GM12878 (cell line): ENCODE data around the gene FAF1. TPM values are rescaled to one million over a fixed set of nuclear protein-coding genes. Genes with fewer than 3 reads are reported as not detected.

ENCODE experiments used
- ATAC-seq: fragments of 200-7000 bp; cut with Tn5 transposase; 3 replicates; pipeline ENCODE4 v1.9.1; 2020; ENCODE audit warnings: mild to moderate bottlenecking, moderate library complexity
- BruUV-seq: library from RNA; stranded (reverse); fragments of 400-500 nt; replicated peaks from 2 replicates; lab custom pipeline; 2021; lab: Mats Ljungman, UMichigan
- CTCF ChIA-PET: fragments of 300-600 bp; sonication (Branson Sonifier 250); formaldehyde crosslinking; extraction: SDS; loops from one replicate; lab custom pipeline; 2021; ENCODE audit warnings: inconsistent platforms; lab: Yijun Ruan, JAX
- POLR2A ChIA-PET: fragments of 350-600 bp; formaldehyde crosslinking; extraction: SDS; loops from one replicate; lab custom pipeline; 2021; ENCODE audit warnings: inconsistent platforms; lab: Charles Lee
- RAD21 ChIA-PET: fragments of 300-600 bp; sonication (Branson Sonifier 250); formaldehyde crosslinking; loops from one replicate; lab custom pipeline; 2023; ENCODE audit warnings: antibody characterized with exemption; ENCODE audit not compliant: unreplicated experiment; lab: Charles Lee
- SMC1A ChIA-PET: fragments of 300-600 bp; sonication (Branson Sonifier 250); formaldehyde crosslinking; loops from one replicate; lab custom pipeline; 2023; ENCODE audit not compliant: unreplicated experiment, uncharacterized antibody; lab: Charles Lee
- DNase-seq: peaks from one replicate; pipeline ENCODE4 v3.0.0-alpha.2; 2011; ENCODE audit warnings: low read depth, low spot score
- FAIRE-seq: peaks from 3 replicates; lab custom pipeline; 2011; peaks lifted over from hg19 to GRCh38; lab: Jason Lieb, UNC
- H2AFZ ChIP-seq: 2 replicates; pipeline ENCODE4 v1.6.0; 2011; ENCODE audit warnings: low read depth, low read length, control low read depth; ENCODE audit not compliant: control insufficient read depth
- H3K27ac ChIP-seq: 2 replicates; pipeline ENCODE4 v1.5.1; 2011; ENCODE audit warnings: control low read depth; ENCODE audit not compliant: control insufficient read depth, insufficient read depth
- H3K27me3 ChIP-seq, 2 experiments: replicated peaks in 1 of 2; 2 replicates each; pipeline versions ENCODE4 v1.6.0 to v1.6.1; 2011; ENCODE audit warnings: low read length in 1 of 2; ENCODE audit not compliant: control insufficient read depth in 2 of 2, insufficient read depth in 2 of 2
- H3K36me3 ChIP-seq, 2 experiments: 2 replicates each; pipeline ENCODE4 v1.5.1; 2011; ENCODE audit warnings: low read length in 1 of 2; ENCODE audit not compliant: control insufficient read depth in 2 of 2, insufficient read depth in 2 of 2
- H3K4me1 ChIP-seq: 2 replicates; pipeline ENCODE4 v1.6.1; 2011; ENCODE audit warnings: mild to moderate bottlenecking, low read length, moderate library complexity, mixed read lengths; ENCODE audit not compliant: control insufficient read depth, insufficient read depth
- H3K4me2 ChIP-seq: 2 replicates; pipeline ENCODE4 v1.6.0; 2011; ENCODE audit warnings: control low read depth; ENCODE audit not compliant: control insufficient read depth, insufficient read depth
- H3K4me3 ChIP-seq: fragments of 200-600 bp; sonication (generic); 2 replicates; pipeline ENCODE4 v1.5.1; 2016
- H3K79me2 ChIP-seq: 2 replicates; pipeline ENCODE4 v1.6.0; 2011; ENCODE audit warnings: low read length; ENCODE audit not compliant: control insufficient read depth, insufficient read depth
- H3K9ac ChIP-seq: 2 replicates; pipeline ENCODE4 v1.8.0; 2011; ENCODE audit warnings: low read length, control low read depth, mixed read lengths; ENCODE audit not compliant: control insufficient read depth, insufficient read depth
- H3K9me3 ChIP-seq: replicated peaks from 3 replicates; pipeline ENCODE4 v1.5.1; 2011; ENCODE audit warnings: mild to moderate bottlenecking, low read length; ENCODE audit not compliant: control insufficient read depth, insufficient read depth
- H4K20me1 ChIP-seq: 2 replicates; pipeline ENCODE4 v1.6.0; 2011; ENCODE audit not compliant: control insufficient read depth, insufficient read depth
- CBFB ChIP-seq: IDR thresholded peaks from 2 replicates; pipeline ENCODE4 v1.6.1; 2016; ENCODE audit warnings: antibody characterized with exemption, low read depth
- JUND ChIP-seq: IDR thresholded peaks from 2 replicates; pipeline ENCODE4 v1.6.1; 2012; ENCODE audit warnings: low read depth, mild to moderate bottlenecking, low read length, improper control_type of control experiment, moderate library complexity
- MEF2A ChIP-seq: IDR thresholded peaks from 2 replicates; pipeline ENCODE4 v1.6.1; 2011; ENCODE audit warnings: low read depth, mild to moderate bottlenecking, low read length, moderate library complexity; ENCODE audit not compliant: insufficient read depth
- MXI1 ChIP-seq: fragments of 150-350 bp; IDR thresholded peaks from 2 replicates; pipeline ENCODE4 v1.6.1; 2011; ENCODE audit warnings: low read depth, mild to moderate bottlenecking, inconsistent platforms, low read length, improper control_type of control experiment
- NR2C1 ChIP-seq: fragments of 450-650 bp; IDR thresholded peaks from 2 replicates; pipeline ENCODE4 v1.6.1; 2017; ENCODE audit warnings: antibody characterized with exemption, mild to moderate bottlenecking, moderate library complexity
- RFX5 ChIP-seq: IDR thresholded peaks from 2 replicates; pipeline ENCODE4 v1.6.1; 2011; ENCODE audit warnings: low read depth, low read length, improper control_type of control experiment
- WRNIP1 ChIP-seq: IDR thresholded peaks from 2 replicates; pipeline ENCODE4 v1.6.1; 2011; ENCODE audit warnings: low read depth, low read length, improper control_type of control experiment, borderline replicate concordance
- WGBS: methylation state at CpG from one replicate; pipeline ENCODE4 v1.1.6; 2016; ENCODE audit warnings: low lambda C conversion rate; ENCODE audit not compliant: insufficient replicate concordance, insufficient coverage; ENCODE audit errors: missing lambda C conversion rate; 5-methylcytosine and 5-hydroxymethylcytosine counted together
- in situ Hi-C: fragments of 300-500 bp; cut with MboI; formaldehyde crosslinking; loops from 9 replicates; pipeline ENCODE4 v1.14.3; 2018; ENCODE audit warnings: mixed read lengths
- intact Hi-C: fragments of 100-400 bp; cut with micrococcal nuclease; formaldehyde crosslinking; loops from one replicate; pipeline ENCODE4 v1.14.2; 2022; ENCODE audit not compliant: unreplicated experiment
- polyA plus RNA-seq, 11 experiments: library from polyadenylated mRNA; depleted of rRNA in 4 of 11; unstranded in 6 of 11; stranded (reverse) in 5 of 11; fragments of >200 nt; fragmentation: Nextera tagmentation in 4 of 11; fragmentation: Illumina TruSeq in 1 of 11; extraction: Ambion mirVana in 4 of 11; extraction: Trizol in 1 of 11; gene quantifications; 1 replicate in 1 of 11; 2 replicates in 10 of 11; pipeline versions ENCODE4 v1.2.1 to v1.2.3, GENCODE V29; 2011 to 2016; ENCODE audit warnings: inconsistent platforms in 2 of 11, missing spikeins in 2 of 11, low read depth in 1 of 11
- total RNA-seq, 4 experiments: library from RNA; depleted of rRNA in 3 of 4; stranded (reverse); fragments of >200 nt in 3 of 4; fragmentation: Illumina TruSeq in 1 of 4; extraction: Trizol in 1 of 4; gene quantifications; 2 replicates each; pipeline versions ENCODE4 v1.2.1 to v1.2.3, GENCODE V29; 2013 to 2021
- TF ChIP-seq, protein P1 (sequence below): fragments of 450-650 bp; IDR thresholded peaks from 2 replicates; pipeline ENCODE4 v1.6.1; 2017; ENCODE audit warnings: antibody characterized with exemption, mild to moderate bottlenecking, moderate library complexity

The FAF1 gene
- total and polyA plus RNA-seq, 10 of the 15 experiments (the other 5 are each of a cell fraction or from before 2014, with no cell fraction given): 8.6 to 54.5 (median 23.7) TPM

DNA sequence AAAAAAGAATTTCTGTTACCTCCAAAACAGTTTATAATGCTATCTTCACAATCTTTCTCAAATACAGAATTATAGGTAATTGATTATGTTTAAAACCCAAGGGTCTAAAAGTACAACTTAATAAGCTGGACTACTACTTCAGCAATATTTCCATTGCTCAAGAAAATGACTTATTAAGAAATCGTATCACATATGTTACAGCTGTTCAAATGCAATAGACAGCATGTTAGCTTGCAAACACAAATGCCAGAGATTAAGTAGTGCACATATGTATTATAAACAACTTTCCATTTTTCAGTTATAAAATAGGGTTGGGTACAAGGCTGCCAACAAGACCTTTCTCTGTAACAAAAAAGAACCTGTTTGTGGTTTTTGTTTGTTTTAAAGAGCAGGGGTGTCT lies 325.8 kb downstream of the FAF1 start:
- ChIA-PET POLR2A (no interaction called here), CTCF (interaction anchor here (0.7 kb wide), 1 partner anchor 55 kb away, joined by 3 read pairs; no protein-coding TSS in a partner anchor), SMC1A (interaction anchor here (0.6 kb wide), 1 partner anchor 266 kb away, joined by 3 read pairs; no protein-coding TSS in a partner anchor), RAD21 (no interaction called here)
- Histone ChIP-seq H3K4me3 (no peak overlapping the region), H2AFZ (no peak overlapping the region), H3K79me2 (no peaks in the 10 kb centered on the region), H3K9ac (no peak overlapping the region), H4K20me1 (no peaks in the 10 kb centered on the region), H3K4me2 (no peak overlapping the region), H3K4me1 (no peaks in the 10 kb centered on the region), H3K9me3 (no peaks in the 10 kb centered on the region), H3K27ac (no peak overlapping the region), H3K27me3 (no peaks in the 10 kb centered on the region), H3K36me3 (no peaks in the 10 kb centered on the region)
- TF ChIP-seq JUND (no peak), CBFB (no peak), MEF2A (no peak), RFX5 (no peak), WRNIP1 (no peak), NR2C1 (no peak), MXI1 (no peak)
- TF ChIP-seq, protein P1, sequence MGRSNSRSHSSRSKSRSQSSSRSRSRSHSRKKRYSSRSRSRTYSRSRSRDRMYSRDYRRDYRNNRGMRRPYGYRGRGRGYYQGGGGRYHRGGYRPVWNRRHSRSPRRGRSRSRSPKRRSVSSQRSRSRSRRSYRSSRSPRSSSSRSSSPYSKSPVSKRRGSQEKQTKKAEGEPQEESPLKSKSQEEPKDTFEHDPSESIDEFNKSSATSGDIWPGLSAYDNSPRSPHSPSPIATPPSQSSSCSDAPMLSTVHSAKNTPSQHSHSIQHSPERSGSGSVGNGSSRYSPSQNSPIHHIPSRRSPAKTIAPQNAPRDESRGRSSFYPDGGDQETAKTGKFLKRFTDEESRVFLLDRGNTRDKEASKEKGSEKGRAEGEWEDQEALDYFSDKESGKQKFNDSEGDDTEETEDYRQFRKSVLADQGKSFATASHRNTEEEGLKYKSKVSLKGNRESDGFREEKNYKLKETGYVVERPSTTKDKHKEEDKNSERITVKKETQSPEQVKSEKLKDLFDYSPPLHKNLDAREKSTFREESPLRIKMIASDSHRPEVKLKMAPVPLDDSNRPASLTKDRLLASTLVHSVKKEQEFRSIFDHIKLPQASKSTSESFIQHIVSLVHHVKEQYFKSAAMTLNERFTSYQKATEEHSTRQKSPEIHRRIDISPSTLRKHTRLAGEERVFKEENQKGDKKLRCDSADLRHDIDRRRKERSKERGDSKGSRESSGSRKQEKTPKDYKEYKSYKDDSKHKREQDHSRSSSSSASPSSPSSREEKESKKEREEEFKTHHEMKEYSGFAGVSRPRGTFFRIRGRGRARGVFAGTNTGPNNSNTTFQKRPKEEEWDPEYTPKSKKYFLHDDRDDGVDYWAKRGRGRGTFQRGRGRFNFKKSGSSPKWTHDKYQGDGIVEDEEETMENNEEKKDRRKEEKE: no peak
- WGBS: 100% methylated on average over 1 of the region's 1 CpG
- in situ Hi-C loops: no loop called here
- no TSS peak for BruUV-seq
- intact Hi-C loops: no loop called here
- DNase-seq (no peak), FAIRE-seq (no peak), ATAC-seq (no peak)
